ENCODE results near the gene HSD17B1. TPM values are rescaled to one million over a fixed set of nuclear protein-coding genes. Genes with fewer than 3 reads are reported as not detected.

Gene HSD17B1
- total RNA-seq, 1 donor from 2014 or later = 2.0 TPM

DNA sequence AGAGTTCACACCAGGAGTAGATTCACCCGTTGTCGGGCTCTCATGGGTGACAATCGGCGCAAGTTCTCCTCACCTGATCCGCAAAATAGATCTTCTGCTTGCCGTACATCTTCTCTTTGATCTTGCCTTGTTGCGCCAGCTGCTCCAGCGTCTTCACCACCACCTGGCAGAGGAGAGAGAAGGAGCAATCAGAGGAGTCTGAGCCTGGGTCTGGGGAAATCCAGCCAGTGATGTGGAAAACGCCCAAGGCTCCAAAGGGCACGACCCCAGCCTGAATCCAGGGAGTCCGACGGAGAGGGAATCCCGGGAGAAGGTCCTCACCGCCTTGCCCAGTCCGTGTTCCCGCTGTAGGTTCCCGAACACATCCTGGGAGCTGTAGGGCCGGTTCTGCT, 24.4 kb downstream of the HSD17B1 start:
- Histone ChIP-seq H3K27ac (peak overlapping the region; percentile 75), H3K36me3 (peaks cover 0 to 44% of the 10 kb centered on the region in 2 donors), H3K4me3 (peak overlapping the region; percentile 59 to 66), H3K4me1 (peaks cover 21% of the 10 kb centered on the region), H3K27me3 (no peaks in the 10 kb centered on the region), H3K9me3 (no peaks in the 10 kb centered on the region)
- intact Hi-C loops (cut with DNase I) = loop anchor here (10.0 kb wide), 2 partner anchors 188 to 248 kb away; partner anchors contain the start of genes BECN1 and RAMP2
- TF ChIP-seq POLR2AphosphoS5 (IDR thresholded peaks at IDR 0.05; ENCODE audit: insufficient read depth in 1 of 2, low read depth in 1 of 2) (no peak), POLR2A (IDR thresholded peaks at IDR 0.05) (no peak)
- TF ChIP-seq, protein P1, sequence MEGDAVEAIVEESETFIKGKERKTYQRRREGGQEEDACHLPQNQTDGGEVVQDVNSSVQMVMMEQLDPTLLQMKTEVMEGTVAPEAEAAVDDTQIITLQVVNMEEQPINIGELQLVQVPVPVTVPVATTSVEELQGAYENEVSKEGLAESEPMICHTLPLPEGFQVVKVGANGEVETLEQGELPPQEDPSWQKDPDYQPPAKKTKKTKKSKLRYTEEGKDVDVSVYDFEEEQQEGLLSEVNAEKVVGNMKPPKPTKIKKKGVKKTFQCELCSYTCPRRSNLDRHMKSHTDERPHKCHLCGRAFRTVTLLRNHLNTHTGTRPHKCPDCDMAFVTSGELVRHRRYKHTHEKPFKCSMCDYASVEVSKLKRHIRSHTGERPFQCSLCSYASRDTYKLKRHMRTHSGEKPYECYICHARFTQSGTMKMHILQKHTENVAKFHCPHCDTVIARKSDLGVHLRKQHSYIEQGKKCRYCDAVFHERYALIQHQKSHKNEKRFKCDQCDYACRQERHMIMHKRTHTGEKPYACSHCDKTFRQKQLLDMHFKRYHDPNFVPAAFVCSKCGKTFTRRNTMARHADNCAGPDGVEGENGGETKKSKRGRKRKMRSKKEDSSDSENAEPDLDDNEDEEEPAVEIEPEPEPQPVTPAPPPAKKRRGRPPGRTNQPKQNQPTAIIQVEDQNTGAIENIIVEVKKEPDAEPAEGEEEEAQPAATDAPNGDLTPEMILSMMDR (IDR thresholded peaks at IDR 0.05) = no peak
- DNase-seq (ENCODE audit: extremely low spot score in 2 of 2) = no peak

DNA sequence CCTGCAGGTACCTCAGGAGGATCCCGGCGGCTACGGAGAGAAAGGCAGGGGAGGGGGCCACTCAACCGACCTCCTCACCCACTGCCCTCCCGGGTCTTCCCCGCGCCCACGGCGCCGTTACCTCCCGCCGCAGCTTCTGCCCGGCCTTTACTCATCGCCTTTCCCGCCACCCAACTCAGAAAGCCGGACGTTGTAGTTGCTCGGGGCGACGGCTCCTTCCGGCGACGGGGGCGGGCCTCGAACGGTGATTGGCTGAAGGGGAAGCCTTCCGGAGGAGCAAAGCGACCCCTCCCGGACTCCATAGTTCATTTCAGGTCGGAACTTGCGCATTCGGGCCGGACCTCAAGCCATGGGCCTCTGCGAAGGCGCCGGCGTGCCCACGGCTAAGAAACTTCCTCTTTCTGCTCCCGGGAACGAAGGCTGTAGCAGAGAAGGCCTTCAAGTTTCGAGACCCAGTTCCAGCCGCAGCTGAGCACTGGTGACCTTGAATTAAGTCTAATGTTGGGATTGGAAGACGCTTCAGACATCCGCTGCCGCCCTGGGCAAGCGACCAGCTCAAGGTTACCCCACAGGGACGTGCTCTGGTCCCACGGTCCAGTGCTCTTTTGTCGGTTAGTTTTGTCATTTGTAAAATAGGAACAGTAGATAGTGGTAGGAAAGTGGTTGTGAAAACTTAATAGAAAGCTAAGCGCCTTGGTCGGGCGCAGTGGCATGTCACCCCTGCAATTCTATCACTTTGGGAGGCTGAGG, 25.0 kb downstream of the HSD17B1 start, which contains the start of gene PSMC3IP:
Gene PSMC3IP, minus strand, starts transcription at position 198 of the 750 bp plus-strand sequence. Its CDS starts 43 bp downstream, at position 155.
- Histone ChIP-seq H3K36me3 (peaks cover 0 to 44% of the 10 kb centered on the region in 2 donors), H3K27ac (peak within 1 kb of the TSS; percentile 75), H3K4me1 (peaks cover 21% of the 10 kb centered on the region), H3K4me3 (peak within 1 kb of the TSS; percentile 59 to 66), H3K27me3 (no peaks in the 10 kb centered on the region), H3K9me3 (no peaks in the 10 kb centered on the region)
- peak in 1 of 2 donors; percentile 56 for TF ChIP-seq POLR2A (IDR thresholded peaks at IDR 0.05)
- TF ChIP-seq, protein P1 (IDR thresholded peaks at IDR 0.05) = peak in 2 of 3 experiments; percentile 14 to 25
- TF ChIP-seq POLR2AphosphoS5 (IDR thresholded peaks at IDR 0.05; ENCODE audit: insufficient read depth in 1 of 2, low read depth in 1 of 2) = peak; percentile 96 to 97
- intact Hi-C loops (cut with DNase I) = loop anchor here (2.0 to 10.0 kb wide), 3 partner anchors 101 to 247 kb away; partner anchors contain the start of genes BECN1 and RAMP2
- peak in 1 of 2 donors; percentile 96 for DNase-seq (ENCODE audit: extremely low spot score in 2 of 2)

DNA sequence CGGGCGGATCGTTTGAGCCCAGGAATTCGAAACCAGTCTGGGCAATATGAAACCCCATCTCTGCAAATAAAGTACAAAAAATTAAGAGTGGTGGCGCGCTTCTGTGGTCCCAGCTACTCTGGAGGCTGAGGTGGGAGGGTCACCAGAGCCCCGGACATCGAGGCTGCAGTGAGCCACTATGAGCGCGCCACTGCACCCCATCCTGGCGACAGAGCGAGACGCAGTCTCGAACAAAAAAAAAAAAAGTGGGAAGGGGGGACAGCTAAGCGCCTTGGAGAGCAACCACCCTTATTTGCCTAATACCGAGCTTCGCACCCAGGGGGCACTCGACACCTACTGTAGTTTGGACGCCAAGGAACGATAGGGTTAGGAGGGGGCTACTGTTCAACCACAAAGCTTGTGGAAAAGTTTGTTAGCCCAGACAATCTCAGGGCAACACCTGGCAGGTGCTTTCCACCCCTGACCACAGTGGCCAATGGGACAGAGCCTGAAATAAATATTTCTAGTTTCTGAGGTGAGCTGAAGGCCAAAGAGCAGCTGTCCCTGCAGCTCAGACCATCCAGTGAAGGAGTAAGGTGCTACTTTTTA, 25.7 kb downstream of the HSD17B1 start:
- DNase-seq (ENCODE audit: extremely low spot score in 2 of 2) = no peak
- Histone ChIP-seq H3K27me3 (no peaks in the 10 kb centered on the region), H3K4me3 (peak overlapping the region; percentile 59 to 66), H3K4me1 (peaks cover 21% of the 10 kb centered on the region), H3K36me3 (peaks cover 0 to 44% of the 10 kb centered on the region in 2 donors), H3K27ac (peak overlapping the region; percentile 75), H3K9me3 (no peaks in the 10 kb centered on the region)
- intact Hi-C loops (cut with DNase I) = loop anchor here (2.0 to 10.0 kb wide), 3 partner anchors 100 to 246 kb away; partner anchors contain the start of genes BECN1 and RAMP2
- TF ChIP-seq POLR2AphosphoS5 (IDR thresholded peaks at IDR 0.05; ENCODE audit: insufficient read depth in 1 of 2, low read depth in 1 of 2) = no peak
- TF ChIP-seq, protein P1 (IDR thresholded peaks at IDR 0.05) = peak; percentile 43 to 70 (median 67)

DNA sequence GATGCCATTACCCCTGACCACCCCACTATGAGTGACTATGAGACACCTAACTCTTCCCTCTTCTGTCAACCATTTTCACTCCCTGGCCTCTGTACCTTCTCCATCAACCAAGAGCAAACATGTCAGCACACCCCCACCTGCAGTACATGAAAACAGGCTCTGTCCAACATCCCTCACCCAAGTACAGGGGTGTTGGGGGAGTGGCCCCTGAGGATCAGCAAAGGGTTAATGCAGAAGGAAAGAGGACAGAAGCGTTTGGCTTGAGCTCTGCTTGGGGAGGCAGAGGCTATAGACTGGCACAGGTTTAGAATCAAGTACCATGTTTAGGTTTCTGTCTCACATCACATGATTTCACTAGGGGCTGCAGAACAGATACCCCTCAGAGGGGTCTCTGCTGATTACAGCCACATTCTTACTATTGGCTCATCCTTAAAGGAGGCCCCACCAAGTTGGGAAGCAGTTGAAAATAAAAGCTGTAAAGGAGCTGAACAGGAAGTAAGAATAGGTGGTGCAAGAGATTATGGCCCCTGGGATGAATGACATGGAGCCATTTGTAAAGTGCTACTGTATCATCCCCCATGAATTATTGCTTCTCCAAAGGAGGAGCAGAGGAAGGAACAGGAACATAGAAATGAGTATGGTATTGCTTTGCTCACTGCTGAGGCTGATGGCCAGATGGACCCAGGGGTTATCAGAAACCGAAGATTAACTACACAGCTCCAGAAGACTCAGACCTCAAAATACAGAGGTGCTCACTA, 27.2 kb downstream of the HSD17B1 start:
- no peaks in the 10 kb centered on the region for H3K9me3 ChIP-seq
- TF ChIP-seq, protein P1 (IDR thresholded peaks at IDR 0.05) = no peak
- H3K27me3 ChIP-seq = no peaks in the 10 kb centered on the region
- H3K27ac ChIP-seq = no peak overlapping the region
- DNase-seq (ENCODE audit: extremely low spot score in 2 of 2) = no peak
- intact Hi-C loops (cut with DNase I) = loop anchor here (2.0 to 10.0 kb wide), 3 partner anchors 99 to 245 kb away; partner anchors contain the start of genes BECN1 and RAMP2
- peaks cover 24% of the 10 kb centered on the region for H3K4me1 ChIP-seq
- H3K36me3 ChIP-seq = peaks cover 0 to 51% of the 10 kb centered on the region in 2 donors
- no peak overlapping the region for H3K4me3 ChIP-seq
